ENCODE measurements around the gene COPS2. TPM values are rescaled to one million over a fixed set of nuclear protein-coding genes. Genes with fewer than 3 reads are reported as not detected.

The COPS2 gene
- total and polyA plus RNA-seq, 9 of the 15 experiments (the other 6 are each of a cell fraction or from before 2014, with no cell fraction given) = 66.4 to 154 (median 117) TPM

GRCh38 chr15:49169880-49170597 lies 14.6 kb upstream of the COPS2 start, which contains the start of gene GALK2 (continued):
- TF ChIP-seq TCF15 (CRISPR knock-in tag; IDR thresholded peaks at IDR 0.05) (no peak), MYNN (IDR thresholded peaks at IDR 0.05) (0 out of 2 replicates have a peak, but pooled peaks have one; percentile 32), MYNN (CRISPR knock-in tag; IDR thresholded peaks at IDR 0.05) (no peak), MXI1 (IDR thresholded peaks at IDR 0.05; ENCODE audit: low read depth, low read length) (no peak; the same call in 1 of the 2 replicates), OTX1 (CRISPR knock-in tag; IDR thresholded peaks at IDR 0.05) (0 out of 2 replicates have a peak, but pooled peaks have one; percentile 2), MAX (CRISPR knock-in tag; IDR thresholded peaks at IDR 0.05) (peak; percentile 97), ZNF282 (CRISPR knock-in tag; IDR thresholded peaks at IDR 0.05) (no peak), ETV5 (CRISPR knock-in tag; IDR thresholded peaks at IDR 0.05; ENCODE audit: low read depth) (peak; percentile 58; the same call in 1 of the 2 replicates), HMG20B (CRISPR knock-in tag; IDR thresholded peaks at IDR 0.05) (no peak), ZBTB7A (IDR thresholded peaks at IDR 0.05; ENCODE audit: borderline replicate concordance, control insufficient read depth, low read depth, low read length) (peak; percentile 61; the same call in 1 of the 2 replicates), ZNF75A (CRISPR knock-in tag; IDR thresholded peaks at IDR 0.05) (no peak), SIX5 (IDR thresholded peaks at IDR 0.05; ENCODE audit: borderline replicate concordance in 1 of 2, insufficient read depth in 1 of 2, low read depth in 1 of 2, low read length in 2 of 2) (peak in 1 of 2 experiments; percentile 18; a peak in 1 of 4 replicates), STAT5B (CRISPR knock-in tag; IDR thresholded peaks at IDR 0.05) (no peak), CBX5 (IDR thresholded peaks at IDR 0.05; ENCODE audit: borderline replicate concordance, low read depth) (no peak), GTF2B (IDR thresholded peaks at IDR 0.05; ENCODE audit: extremely low read depth, insufficient read length) (peak; percentile 73), BCOR (IDR thresholded peaks at IDR 0.05) (no peak), ZNF79 (CRISPR knock-in tag; IDR thresholded peaks at IDR 0.05; ENCODE audit: low read depth) (no peak), CREB1 (IDR thresholded peaks at IDR 0.05) (peak; percentile 99), CREB1 (CRISPR knock-in tag; IDR thresholded peaks at IDR 0.05) (peak; percentile 96), ZNF280B (CRISPR knock-in tag; IDR thresholded peaks at IDR 0.05) (no peak), ZNF445 (CRISPR knock-in tag; IDR thresholded peaks at IDR 0.05; ENCODE audit: low read depth) (no peak), SREBF1 (IDR thresholded peaks at IDR 0.05; ENCODE audit: borderline replicate concordance, low read depth, low read length) (no peak)
- TF ChIP-seq, protein P1, sequence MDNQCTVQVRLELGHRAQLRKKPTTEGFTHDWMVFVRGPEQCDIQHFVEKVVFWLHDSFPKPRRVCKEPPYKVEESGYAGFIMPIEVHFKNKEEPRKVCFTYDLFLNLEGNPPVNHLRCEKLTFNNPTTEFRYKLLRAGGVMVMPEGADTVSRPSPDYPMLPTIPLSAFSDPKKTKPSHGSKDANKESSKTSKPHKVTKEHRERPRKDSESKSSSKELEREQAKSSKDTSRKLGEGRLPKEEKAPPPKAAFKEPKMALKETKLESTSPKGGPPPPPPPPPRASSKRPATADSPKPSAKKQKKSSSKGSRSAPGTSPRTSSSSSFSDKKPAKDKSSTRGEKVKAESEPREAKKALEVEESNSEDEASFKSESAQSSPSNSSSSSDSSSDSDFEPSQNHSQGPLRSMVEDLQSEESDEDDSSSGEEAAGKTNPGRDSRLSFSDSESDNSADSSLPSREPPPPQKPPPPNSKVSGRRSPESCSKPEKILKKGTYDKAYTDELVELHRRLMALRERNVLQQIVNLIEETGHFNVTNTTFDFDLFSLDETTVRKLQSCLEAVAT (IDR thresholded peaks at IDR 0.05) = peak; percentile 11 to 45; a peak in 2 of 4 replicates
- TF ChIP-seq, protein P2, sequence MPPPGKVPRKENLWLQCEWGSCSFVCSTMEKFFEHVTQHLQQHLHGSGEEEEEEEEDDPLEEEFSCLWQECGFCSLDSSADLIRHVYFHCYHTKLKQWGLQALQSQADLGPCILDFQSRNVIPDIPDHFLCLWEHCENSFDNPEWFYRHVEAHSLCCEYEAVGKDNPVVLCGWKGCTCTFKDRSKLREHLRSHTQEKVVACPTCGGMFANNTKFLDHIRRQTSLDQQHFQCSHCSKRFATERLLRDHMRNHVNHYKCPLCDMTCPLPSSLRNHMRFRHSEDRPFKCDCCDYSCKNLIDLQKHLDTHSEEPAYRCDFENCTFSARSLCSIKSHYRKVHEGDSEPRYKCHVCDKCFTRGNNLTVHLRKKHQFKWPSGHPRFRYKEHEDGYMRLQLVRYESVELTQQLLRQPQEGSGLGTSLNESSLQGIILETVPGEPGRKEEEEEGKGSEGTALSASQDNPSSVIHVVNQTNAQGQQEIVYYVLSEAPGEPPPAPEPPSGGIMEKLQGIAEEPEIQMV (tag; conservative IDR thresholded peaks at IDR 0.05; ENCODE audit: low read depth) = no peak
